Mucosa of stomach (tissue), 1 donor: Measurements from ENCODE around the gene NEURL2.

Experiments
- H3K27me3 ChIP-seq: one replicate; pipeline ENCODE4 v1.7.0; 2013; ENCODE audit warnings: mild to moderate bottlenecking, low read length; ENCODE audit not compliant: control insufficient read depth, insufficient read depth
- H3K36me3 ChIP-seq: one replicate; pipeline ENCODE4 v1.7.0; 2013; ENCODE audit warnings: low read length; ENCODE audit not compliant: control insufficient read depth, insufficient read depth
- H3K4me1 ChIP-seq: one replicate; pipeline ENCODE4 v1.7.0; 2013; ENCODE audit warnings: mild to moderate bottlenecking, low read length; ENCODE audit not compliant: control insufficient read depth, insufficient read depth
- H3K4me3 ChIP-seq: one replicate; pipeline ENCODE4 v1.7.0; 2013; ENCODE audit warnings: low read length
- H3K9ac ChIP-seq: one replicate; pipeline ENCODE4 v1.7.0; 2013; ENCODE audit warnings: mild to moderate bottlenecking, low read length, moderate library complexity
- H3K9me3 ChIP-seq: one replicate; pipeline ENCODE4 v1.7.0; 2013; ENCODE audit warnings: mild to moderate bottlenecking, low read length, moderate library complexity; ENCODE audit not compliant: control insufficient read depth
- donor health status: Pancreatic carcinoma.

The NEURL2 gene

DNA sequence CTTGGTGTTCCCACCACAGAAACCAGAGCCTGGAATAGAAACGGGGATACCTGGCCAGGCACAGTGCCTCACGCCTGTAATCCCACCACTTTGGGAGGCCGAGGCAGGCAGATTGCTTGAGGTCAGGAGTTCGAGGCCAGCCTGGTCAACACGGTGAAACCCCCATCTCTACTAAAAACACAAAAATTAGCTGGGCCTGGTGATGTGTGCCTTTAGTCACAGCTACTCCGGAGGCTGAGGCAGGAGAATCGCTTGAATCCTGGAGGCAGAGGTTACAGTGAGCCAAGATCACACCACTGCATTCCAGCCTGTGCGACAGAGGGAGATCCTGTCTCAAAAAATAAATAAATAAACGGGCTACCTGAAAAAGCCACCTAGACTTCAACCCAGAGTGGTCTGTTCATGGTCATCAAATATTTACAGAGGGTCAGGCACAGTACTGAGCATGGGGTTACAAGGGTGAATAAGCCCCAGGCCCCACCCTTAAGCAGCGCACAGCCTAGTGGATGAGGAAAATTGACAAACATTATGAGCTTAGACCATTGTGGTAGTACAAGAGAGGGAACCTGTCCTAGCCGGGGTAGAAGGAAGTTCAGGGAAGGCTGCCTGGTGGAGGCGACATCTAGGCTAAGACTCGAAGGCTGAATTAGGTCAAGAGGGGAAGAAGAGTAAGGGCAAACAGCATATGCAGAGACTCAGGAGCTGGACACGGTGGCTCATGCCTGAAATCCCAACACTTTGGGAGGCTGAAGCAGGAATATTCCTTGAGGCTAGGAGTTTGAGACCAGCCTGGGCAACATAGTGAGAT, 36.3 kb upstream of the NEURL2 start:
- H3K4me1 ChIP-seq = peaks cover 5% of the 10 kb centered on the region
- H3K36me3 ChIP-seq = no peaks in the 10 kb centered on the region
- no peaks in the 10 kb centered on the region for H3K9me3 ChIP-seq
- H3K9ac ChIP-seq = no peak overlapping the region
- H3K4me3 ChIP-seq = no peak overlapping the region
- H3K27me3 ChIP-seq = no peaks in the 10 kb centered on the region

DNA sequence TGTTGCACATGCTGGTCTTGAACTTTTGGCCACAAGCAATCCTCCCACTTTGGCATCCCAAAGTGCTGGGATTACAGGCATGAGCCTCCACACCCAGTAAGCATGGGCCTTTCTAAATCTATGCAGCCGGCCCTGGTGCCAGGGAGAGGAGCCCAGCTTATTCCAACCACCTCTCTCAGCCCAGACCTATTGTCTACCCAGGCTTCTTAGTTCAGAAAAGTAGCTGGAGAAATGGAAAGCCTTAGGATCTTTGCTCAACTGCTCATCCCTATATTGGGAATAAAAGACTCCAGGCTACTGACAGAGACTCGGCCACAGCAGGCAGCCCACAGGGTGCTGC, 35.7 kb upstream of the NEURL2 start:
- Histone ChIP-seq H3K9ac (no peak overlapping the region), H3K9me3 (no peaks in the 10 kb centered on the region), H3K27me3 (no peaks in the 10 kb centered on the region), H3K4me1 (peaks cover 5% of the 10 kb centered on the region), H3K4me3 (no peak overlapping the region), H3K36me3 (no peaks in the 10 kb centered on the region)

- Histone ChIP-seq H3K4me1 (peaks cover 5% of the 10 kb centered on the region), H3K36me3 (no peaks in the 10 kb centered on the region), H3K9ac (no peak overlapping the region), H3K27me3 (no peaks in the 10 kb centered on the region), H3K4me3 (no peak overlapping the region), H3K9me3 (no peaks in the 10 kb centered on the region)
These were observed 35.0 kb upstream of the NEURL2 start for GRCh38 chr20:45925821-45926506.

DNA sequence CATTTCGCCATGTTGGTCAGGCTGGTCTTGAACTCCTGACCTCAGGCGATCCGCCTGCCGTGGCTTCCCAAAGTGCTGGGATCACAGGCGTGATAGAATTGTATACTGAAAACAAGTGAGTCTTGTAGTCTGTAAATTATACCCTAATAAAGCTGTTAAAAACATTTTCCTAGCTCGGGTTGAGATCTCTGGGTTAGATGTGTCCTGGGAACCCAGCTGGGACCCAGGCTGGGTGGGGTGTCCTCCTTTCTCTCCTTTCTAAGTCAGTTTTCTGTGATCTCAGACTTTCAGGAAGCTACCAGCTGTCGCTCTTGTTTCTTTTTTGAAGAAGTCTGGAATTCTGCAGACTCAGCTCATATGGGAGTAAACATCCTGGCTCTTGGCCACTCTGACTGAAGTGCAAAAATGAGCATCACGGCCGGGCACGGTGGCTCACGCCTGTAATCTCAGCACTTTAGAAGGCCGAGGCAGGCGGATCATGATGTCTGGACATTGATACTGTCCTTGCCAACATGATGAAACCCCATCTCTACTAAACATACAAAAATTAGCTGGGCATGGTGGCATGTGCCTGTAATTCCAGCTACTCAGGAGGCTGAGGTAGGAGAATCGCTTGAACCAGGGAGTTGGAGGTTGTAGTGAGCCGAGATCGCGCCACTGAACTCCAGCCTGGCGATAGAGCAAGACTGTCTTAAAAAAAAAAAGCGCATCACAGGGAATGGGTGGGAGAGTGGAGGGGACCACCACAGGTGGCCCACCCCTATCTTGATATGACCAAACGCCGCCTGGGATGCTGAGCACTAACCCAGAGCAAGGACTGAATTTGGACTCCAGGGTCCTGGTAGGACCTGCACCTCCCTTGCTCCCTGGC, 33.6 kb upstream of the NEURL2 start:
- no peak overlapping the region for H3K9ac ChIP-seq

DNA sequence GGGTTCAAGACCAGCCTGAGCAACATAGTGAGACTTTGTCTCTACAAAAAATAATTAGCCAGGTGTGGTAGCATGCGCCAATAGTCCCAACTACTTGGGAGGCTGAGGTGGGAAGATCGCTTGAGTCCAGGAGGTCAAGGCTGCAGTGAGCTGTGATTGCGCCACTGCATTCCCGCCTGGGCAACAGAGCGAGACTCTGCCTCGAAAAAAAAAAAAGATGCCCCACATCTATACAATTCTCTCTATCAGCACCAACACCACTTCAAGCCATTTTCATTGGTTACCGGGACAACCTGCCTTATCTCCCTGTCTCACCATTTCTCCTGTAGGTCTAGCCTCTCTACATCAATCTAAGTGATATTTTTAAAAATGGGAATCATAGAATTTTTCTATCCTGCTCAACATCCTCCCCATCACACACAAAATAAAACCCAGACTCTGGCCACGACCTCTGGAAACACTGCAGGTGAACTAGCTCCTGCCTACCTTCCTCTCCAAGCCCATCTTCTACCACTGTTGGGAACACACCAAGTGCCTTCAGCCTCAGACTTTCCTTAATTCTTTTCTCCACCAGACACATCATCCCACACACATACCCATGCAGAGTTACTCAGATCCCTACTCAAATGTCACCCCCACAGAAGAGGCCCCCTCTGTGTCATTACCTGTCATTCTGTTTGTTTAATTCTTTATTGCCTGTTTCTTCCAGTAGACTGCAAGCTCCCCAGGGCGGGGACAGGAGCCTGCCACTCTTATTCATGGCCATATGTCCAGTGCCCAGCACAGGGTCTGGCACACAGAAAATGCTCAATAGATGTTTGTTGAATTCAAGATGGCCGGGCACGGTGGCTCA, 30.6 kb upstream of the NEURL2 start:
- Histone ChIP-seq H3K36me3 (no peaks in the 10 kb centered on the region), H3K27me3 (no peaks in the 10 kb centered on the region), H3K9me3 (no peaks in the 10 kb centered on the region), H3K9ac (no peak overlapping the region), H3K4me1 (peaks cover 5% of the 10 kb centered on the region), H3K4me3 (no peak overlapping the region)

More for the DNA sequence above, 33.6 kb upstream of the NEURL2 start:
- H3K4me1 ChIP-seq = peaks cover 5% of the 10 kb centered on the region
- H3K36me3 ChIP-seq = no peaks in the 10 kb centered on the region
- no peaks in the 10 kb centered on the region for H3K27me3 ChIP-seq
- no peak overlapping the region for H3K4me3 ChIP-seq
- H3K9me3 ChIP-seq = no peaks in the 10 kb centered on the region

DNA sequence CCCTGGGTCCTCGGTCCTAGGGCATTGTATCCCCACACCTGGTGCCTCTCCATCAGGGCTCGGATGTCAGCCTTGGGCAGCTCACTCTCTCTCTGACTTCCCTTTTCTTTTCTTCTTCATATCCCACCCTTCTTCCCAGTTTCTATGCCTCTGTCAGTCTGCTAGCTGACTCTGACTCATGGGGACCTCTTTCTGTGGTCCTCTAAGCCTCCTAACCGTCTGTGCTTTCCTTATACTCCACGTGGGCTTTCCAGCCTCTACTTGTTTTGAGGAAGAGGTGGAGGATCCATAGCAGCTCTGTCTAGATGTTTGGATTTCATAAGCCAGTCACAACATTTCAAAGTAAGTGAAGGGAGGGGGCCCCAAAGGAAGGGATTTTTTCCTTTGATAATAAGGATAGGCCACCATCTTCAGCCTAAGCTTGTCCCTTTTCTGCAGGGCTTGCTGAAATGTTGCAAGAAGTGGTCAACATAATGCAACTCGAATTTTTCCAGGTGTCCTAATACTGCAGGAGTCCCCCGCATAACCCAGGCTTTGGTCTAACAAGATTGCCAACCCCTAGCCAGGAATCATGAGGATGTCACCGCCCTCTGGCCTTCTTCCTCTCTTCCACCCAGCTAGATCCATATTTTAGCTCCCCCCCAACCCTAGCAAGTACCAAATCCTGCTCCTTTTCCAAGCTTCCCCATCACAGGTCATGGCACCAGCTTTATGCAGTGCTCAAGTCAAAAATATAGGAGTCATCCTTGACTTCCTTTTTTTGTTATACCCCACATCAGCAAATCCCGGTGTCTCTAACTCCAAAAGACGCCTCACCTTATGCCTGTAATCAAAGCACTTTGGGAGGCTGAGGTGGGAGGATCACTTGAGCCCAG, 29.7 kb upstream of the NEURL2 start:
- no peaks in the 10 kb centered on the region for H3K27me3 ChIP-seq
- no peaks in the 10 kb centered on the region for H3K9me3 ChIP-seq
- H3K36me3 ChIP-seq = no peaks in the 10 kb centered on the region
- no peak overlapping the region for H3K4me3 ChIP-seq
- peaks cover 5% of the 10 kb centered on the region for H3K4me1 ChIP-seq
- no peak overlapping the region for H3K9ac ChIP-seq

- no peaks in the 10 kb centered on the region for H3K9me3 ChIP-seq
- no peaks in the 10 kb centered on the region for H3K36me3 ChIP-seq
- H3K9ac ChIP-seq = no peak overlapping the region
- no peaks in the 10 kb centered on the region for H3K27me3 ChIP-seq
- H3K4me3 ChIP-seq = no peak overlapping the region
- peaks cover 7% of the 10 kb centered on the region for H3K4me1 ChIP-seq
These were observed 28.8 kb upstream of the NEURL2 start for GRCh38 chr20:45919542-45920399.

DNA sequence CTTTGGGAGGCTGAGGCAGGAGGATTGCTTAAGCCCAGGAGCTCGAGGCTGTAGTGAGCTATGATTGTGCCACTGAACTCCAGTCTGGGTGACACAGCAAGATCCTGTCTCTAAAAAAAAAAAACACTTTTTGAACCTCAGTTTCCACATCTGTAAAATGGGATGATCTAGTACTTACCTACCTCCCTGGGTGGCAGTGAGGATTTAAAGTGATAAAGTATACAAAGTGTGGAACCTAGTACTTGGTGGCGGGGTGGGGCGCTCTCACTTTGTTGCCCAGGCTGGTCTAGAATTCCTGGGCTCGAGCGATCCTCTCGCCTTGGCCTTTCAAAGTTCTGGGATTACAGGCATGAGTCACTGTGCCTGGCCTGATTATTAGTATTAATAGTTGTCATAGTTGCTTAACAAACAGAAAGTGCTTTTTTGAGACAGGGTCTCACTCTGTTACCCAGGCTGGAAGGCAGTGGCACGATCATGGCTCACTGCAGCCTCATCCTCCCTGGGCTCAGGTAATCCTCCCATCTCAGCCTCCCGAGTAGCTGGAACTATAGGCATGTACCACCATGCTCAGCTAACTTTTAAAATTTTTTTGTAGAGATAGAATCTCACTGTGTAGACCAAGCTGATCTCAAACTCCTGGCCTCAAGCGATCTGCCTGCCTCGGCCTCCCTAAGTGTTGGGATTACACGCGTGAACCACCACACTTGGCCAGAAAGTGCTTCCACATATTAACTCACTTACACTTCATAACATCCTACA, 27.9 kb upstream of the NEURL2 start:
- H3K27me3 ChIP-seq = no peaks in the 10 kb centered on the region
- H3K4me3 ChIP-seq = no peak overlapping the region
- no peaks in the 10 kb centered on the region for H3K36me3 ChIP-seq
- peaks cover 14% of the 10 kb centered on the region for H3K4me1 ChIP-seq
- H3K9me3 ChIP-seq = no peaks in the 10 kb centered on the region
- no peak overlapping the region for H3K9ac ChIP-seq

GRCh38 chr20:45918182-45918737, 27.3 kb upstream of the NEURL2 start:
- Histone ChIP-seq H3K4me3 (no peak overlapping the region), H3K9ac (no peak overlapping the region), H3K27me3 (no peaks in the 10 kb centered on the region), H3K4me1 (peaks cover 14% of the 10 kb centered on the region), H3K36me3 (no peaks in the 10 kb centered on the region), H3K9me3 (no peaks in the 10 kb centered on the region)

GRCh38 chr20:45917790-45918141, 26.8 kb upstream of the NEURL2 start:
- no peak overlapping the region for H3K4me3 ChIP-seq
- no peaks in the 10 kb centered on the region for H3K9me3 ChIP-seq
- H3K9ac ChIP-seq = no peak overlapping the region
- H3K27me3 ChIP-seq = no peaks in the 10 kb centered on the region
- no peaks in the 10 kb centered on the region for H3K36me3 ChIP-seq
- peaks cover 14% of the 10 kb centered on the region for H3K4me1 ChIP-seq
